Stimulated activated CD8-positive, alpha-beta memory T cell treated with anti-CD3 and anti-CD28 coated beads, Interleukin-4, amount 100 ng/mL, for 48 hours (primary cell): ENCODE measurements around the gene SF3B2.
"Not testable (repeated sequence)": the region's sequence is repeated elsewhere in the genome, so short reads cannot be mapped to it uniquely, and the experiment has no call there.

Experiments used
- DNase-seq: peaks from one replicate; pipeline ENCODE4 v3.0.0-alpha.2; 2020

SF3B2 gene

GRCh38 chr11:66077927-66078326 lies 25.8 kb downstream of the SF3B2 start:
- DNase-seq: no peak

DNA sequence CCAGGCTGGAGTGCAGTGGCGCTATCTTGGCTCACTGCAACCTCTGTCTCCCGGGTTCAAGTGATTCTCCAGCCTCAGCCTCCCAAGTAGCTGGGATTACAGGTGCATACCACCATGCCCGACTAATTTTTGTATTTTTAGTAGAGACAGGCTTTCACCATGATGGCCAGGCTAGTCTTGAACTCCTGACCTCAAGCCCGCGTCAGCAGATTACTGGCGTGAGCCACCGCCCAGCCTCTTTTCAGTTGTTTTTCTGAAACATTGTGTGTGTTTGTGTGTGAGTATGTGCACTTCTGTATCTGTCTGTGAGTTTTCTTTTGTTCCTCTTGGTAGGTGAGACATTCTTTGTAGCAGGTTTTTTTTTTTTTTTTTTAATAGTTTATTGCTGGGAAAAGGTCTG lies 26.8 kb downstream of the SF3B2 start:
- DNase-seq: not testable (repeated sequence)

- DNase-seq: peak; percentile 75
Observed at GRCh38 chr11:66080055-66080817, 28.1 kb downstream of the SF3B2 start.

- peak; percentile 69 for DNase-seq
Observed at GRCh38 chr11:66081505-66081904, 29.3 kb downstream of the SF3B2 start.

DNA sequence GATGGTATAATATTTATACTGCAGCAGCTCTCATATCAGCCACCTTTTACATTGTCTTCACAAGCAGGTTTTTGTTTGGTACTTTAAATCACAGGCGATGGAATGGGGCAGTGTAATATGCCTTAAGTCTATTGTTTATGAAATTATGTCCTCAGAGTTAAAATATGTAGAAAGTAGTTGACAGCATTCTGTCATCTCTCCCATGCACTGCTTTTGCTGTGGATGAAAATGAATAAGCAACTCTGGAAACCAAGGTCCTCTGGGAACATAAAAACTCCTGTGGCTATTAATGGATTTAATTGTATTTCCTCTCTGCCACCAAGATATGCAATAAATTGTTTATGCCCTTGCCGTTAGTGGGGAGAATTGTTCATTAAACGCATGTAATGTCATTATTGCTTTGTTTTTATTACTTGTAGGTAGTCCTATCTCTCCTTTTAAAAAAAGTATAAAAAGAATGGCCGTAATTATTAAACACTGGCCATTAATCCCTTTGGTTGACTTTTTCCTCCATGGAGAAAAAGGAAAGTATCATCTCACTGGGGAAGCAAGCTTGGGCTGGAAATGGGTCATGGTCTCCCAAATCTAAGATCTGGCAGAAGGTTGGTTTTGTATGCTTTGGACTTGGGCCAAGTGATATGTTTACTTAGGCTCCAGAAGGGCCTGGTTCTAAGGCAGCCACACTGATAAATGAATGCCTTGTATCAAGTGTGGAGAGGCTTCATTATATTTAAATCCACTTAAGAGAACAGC lies 31.0 kb downstream of the SF3B2 start:
- DNase-seq: no peak

GRCh38 chr11:66083767-66084166 lies 31.6 kb downstream of the SF3B2 start:
- DNase-seq: no peak

- DNase-seq: no peak
Observed at GRCh38 chr11:66084821-66085475, 32.8 kb downstream of the SF3B2 start.

DNA sequence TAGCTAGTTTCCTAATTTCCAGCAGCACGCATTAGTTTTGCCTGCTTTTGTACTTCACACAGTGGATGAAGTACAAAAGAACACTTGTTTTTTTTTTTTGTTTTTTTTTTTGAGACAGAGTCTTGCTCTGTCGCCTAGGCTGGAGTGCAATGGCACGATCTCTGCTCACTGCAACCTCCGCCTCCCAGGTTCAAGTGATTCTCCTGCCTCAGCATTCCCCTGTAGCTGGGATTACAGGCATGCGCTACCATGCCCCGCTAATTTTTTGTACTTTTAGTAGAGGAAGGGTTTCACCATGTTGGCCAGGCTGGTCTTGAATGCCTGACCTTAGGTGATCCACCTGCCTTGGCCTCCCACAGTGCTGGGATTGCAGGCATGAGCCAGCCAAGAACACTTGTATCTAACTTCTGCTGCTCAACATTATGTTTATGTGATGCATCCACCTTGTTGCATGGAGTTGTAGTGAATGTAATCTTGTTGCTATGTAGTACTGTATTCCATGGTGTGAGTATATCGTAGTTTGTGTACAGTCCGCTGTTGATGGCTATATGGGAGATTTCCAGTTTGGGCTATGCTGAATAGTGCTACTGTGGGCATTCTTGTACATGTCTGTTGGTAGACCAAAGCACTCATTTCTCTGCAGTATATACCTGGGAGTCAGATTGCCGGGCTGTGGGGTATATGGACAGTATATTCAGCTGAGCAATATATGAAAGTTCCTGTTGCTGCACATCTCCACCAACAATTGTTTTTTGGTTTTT lies 35.2 kb downstream of the SF3B2 start:
- no peak for DNase-seq

GRCh38 chr11:66089067-66089466 lies 36.9 kb downstream of the SF3B2 start:
- DNase-seq: no peak

GRCh38 chr11:66090288-66090687 lies 38.1 kb downstream of the SF3B2 start:
- no peak for DNase-seq

DNA sequence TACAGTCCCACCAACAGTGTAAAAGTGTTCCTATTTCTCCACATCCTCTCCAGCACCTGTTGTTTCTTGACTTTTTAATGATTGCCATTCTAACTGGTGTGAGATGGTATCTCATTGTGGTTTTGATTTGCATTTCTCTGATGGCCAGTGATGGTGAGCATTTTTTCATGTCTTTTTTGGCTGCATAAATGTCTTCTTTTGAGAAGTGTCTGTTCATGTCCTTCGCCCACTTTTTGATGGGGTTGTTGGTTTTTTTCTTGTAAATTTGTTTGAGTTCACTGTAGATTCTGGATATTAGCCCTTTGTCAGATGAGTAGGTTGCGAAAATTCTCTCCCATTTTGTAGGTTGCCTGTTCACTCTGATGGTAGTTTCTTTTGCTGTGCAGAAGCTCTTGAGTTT lies 40.0 kb downstream of the SF3B2 start:
- not testable (repeated sequence) for DNase-seq

DNA sequence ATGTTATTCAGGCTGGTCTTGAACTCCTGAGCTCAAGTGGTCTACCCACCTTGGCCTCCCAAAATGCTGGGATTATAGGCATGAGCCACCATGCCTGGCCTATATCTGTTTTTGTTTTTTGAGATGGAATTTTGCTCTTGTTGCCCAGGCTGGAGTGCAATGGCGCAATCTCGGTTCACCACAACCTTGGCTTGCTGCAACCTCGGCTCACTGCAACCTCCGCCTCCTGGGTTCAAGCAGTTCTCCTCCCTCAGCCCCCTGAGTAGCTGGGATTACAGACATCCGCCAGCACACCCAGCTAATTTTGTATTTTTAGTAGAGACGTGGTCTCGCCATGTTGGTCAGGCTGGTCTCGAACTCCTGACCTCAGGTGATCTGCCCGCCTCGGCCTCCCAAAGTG lies 47.6 kb downstream of the SF3B2 start:
- not testable (repeated sequence) for DNase-seq

GRCh38 chr11:66100272-66101065 lies 48.3 kb downstream of the SF3B2 start:
- peak; percentile 70 for DNase-seq

- no peak for DNase-seq
Observed at GRCh38 chr11:66101066-66101464, 48.9 kb downstream of the SF3B2 start.

GRCh38 chr11:66104057-66104638 lies 52.0 kb downstream of the SF3B2 start:
- no peak for DNase-seq

GRCh38 chr11:66106786-66107599 lies 54.8 kb downstream of the SF3B2 start:
- peak; percentile 59 for DNase-seq

- no peak for DNase-seq
Observed at GRCh38 chr11:66107600-66108510, 55.7 kb downstream of the SF3B2 start.

- DNase-seq: no peak
Observed at GRCh38 chr11:66109294-66109693, 57.1 kb downstream of the SF3B2 start.

GRCh38 chr11:66111158-66111557 lies 59.0 kb downstream of the SF3B2 start:
- no peak for DNase-seq

- DNase-seq: no peak
Observed at GRCh38 chr11:66112041-66112491, 59.9 kb downstream of the SF3B2 start.
